KOPT-K1 (cell line): ENCODE results near the gene OVCA2.

ENCODE experiments used
- H3K27ac ChIP-seq: fragments of 200-600 bp; sonication (generic); 2 replicates; pipeline ENCODE4 v1.5.1; 2016; ENCODE audit warnings: antibody characterized with exemption, mild to moderate bottlenecking, low read depth, low read length; ENCODE audit not compliant: poor library complexity, severe bottlenecking
- H3K36me3 ChIP-seq: fragments of 200-600 bp; sonication (generic); 2 replicates; pipeline ENCODE4 v1.5.1; 2017; ENCODE audit warnings: antibody characterized with exemption, mild to moderate bottlenecking, low read length, moderate library complexity; ENCODE audit not compliant: insufficient read depth
- H3K9me3 ChIP-seq: fragments of 200-600 bp; sonication (generic); 2 replicates; pipeline ENCODE4 v1.5.1; 2017; ENCODE audit warnings: antibody characterized with exemption, low read length, mild to moderate bottlenecking; ENCODE audit not compliant: insufficient read depth, poor library complexity, severe bottlenecking

The OVCA2 gene

DNA sequence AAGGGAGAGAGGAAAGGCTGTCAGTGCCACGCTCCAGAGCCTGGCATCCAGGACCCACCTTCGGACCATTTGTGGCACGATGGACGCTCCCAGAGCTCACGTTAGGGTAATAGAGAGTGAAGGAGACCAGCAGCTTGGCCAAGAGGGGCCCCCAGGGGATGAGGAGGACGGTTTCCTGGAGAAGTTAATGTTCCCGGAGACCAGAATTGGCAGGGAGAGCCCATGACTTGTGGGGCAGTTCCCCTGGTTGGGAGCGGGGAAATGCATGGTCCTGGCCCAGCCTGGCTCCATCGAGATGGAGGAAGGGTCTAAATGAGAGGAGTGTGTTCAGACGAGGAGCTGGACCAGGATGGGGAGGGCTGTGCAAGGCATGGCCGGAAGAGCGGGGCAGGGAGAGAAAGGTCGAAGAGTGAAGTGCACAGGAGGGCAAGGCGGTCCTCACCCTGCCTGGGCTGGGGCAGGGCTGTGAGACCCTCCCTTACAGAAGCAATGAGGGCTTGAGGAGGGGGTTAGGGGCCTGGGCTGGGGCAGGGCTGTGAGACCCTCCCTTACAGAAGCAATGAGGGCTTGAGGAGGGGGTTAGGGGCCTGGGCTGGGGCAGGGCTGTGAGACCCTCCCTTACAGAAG is 10.2 kb downstream of the OVCA2 start:
- Histone ChIP-seq H3K27ac (no peak overlapping the region), H3K9me3 (no peaks in the 10 kb centered on the region), H3K36me3 (no peaks in the 10 kb centered on the region)

DNA sequence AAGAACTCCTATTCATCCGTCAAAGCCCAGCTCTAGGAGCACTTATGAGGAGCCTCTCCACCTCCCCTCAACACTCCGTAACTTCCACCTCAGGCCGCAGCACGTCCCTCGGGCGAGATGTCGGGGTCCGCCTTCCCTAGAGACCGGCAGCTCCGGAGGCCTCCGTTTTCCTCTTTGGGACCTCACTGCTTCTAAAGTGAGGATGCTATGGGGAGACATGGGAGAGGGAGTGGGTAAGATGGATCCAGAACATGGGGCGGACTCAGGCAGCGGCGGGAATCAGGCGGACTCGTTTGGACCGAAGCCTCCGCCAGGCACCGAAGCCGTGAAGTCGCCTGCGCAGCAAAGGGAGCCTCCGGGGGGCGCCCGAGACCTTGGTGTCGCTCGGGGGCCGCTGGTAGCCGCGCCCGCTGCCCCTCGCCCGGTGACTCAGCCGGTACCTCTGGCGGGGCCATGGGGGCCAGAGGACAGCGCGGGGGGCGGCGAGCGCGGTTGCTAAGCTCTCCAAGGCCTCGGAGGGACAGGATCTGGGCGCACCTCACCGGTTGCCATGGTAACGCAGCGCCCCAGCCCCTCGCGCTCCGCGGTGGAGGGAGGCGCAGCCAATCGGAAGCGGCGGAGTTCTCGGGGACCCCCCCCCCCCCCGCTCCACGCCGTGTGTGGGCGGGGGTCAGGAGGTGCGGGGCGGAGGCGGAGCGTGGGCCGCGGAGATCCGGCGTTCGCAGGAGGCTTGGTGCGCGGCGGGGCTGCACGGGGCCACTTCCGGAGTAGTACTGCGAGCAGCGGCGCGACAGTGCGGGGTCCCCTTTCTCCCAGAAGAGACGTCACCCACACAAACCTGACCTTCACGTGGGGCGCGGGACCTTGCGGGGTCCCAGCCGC is 11.8 kb downstream of the OVCA2 start:
- H3K36me3 ChIP-seq, result no peaks in the 10 kb centered on the region
- H3K9me3 ChIP-seq, result no peaks in the 10 kb centered on the region
- H3K27ac ChIP-seq, result no peak overlapping the region

DNA sequence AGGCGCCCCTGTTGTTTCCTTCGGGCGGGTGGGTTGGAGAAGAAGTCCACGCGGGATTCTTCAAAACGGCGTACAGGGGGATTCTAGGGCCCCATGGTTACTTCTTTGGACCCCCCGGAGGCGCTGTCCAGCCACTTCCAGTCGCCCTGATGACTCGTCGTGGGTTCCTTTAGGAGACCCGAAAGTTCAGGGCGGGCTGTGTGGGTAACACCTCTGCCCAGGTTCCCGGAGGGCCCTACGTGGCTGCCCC is 12.4 kb downstream of the OVCA2 start:
- Histone ChIP-seq H3K9me3 (no peaks in the 10 kb centered on the region), H3K36me3 (no peaks in the 10 kb centered on the region), H3K27ac (no peak overlapping the region)

DNA sequence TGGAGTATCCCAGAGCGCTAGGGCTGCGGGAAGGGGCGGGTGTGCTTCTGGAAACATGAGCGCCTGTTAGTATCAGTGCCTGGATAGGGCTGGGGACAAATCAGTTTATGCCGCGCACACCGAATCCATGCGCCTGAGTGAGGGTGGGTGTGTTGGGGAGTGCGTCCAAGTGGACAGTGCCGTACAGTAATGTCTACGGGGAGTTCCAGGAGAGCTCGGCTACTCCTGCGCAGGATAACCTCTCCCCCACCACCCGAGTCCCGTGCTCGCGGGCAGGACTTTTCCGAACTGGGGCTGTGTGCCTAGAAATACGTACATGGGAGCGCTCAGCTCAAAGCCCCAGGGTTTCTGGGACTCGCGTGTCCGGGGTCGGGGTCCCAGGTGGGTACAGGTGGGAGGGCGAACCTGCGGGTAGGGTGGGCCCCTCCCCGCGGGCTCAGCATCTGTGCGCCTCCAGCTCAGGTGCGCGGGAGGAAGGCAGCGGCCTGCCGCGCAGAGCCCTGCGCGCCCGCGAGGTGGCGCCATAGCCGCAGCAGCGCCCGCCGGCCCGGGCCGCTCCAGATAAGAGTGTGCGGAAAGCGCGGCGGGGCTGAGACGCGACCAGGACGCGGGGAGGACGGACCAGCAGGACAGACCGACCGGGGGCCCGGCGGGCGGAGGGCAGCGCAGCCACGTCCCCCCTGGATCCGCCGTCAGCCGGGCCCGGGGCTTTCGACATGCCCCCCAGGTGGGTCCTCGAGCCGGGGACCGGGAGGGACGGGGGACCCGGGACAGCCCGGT is 12.9 kb downstream of the OVCA2 start, which contains the start of gene HIC1:
TSS of gene HIC1 (plus strand) at position 592 of the 780 bp plus-strand sequence. CDS start 1,588 bp downstream, outside the sequence.
- peaks cover under 1% of the 10 kb centered on the region; the same call in 1 of the 2 replicates for H3K36me3 ChIP-seq
- no peak within 1 kb of the TSS for H3K27ac ChIP-seq
- H3K9me3 ChIP-seq, result no peaks in the 10 kb centered on the region

DNA sequence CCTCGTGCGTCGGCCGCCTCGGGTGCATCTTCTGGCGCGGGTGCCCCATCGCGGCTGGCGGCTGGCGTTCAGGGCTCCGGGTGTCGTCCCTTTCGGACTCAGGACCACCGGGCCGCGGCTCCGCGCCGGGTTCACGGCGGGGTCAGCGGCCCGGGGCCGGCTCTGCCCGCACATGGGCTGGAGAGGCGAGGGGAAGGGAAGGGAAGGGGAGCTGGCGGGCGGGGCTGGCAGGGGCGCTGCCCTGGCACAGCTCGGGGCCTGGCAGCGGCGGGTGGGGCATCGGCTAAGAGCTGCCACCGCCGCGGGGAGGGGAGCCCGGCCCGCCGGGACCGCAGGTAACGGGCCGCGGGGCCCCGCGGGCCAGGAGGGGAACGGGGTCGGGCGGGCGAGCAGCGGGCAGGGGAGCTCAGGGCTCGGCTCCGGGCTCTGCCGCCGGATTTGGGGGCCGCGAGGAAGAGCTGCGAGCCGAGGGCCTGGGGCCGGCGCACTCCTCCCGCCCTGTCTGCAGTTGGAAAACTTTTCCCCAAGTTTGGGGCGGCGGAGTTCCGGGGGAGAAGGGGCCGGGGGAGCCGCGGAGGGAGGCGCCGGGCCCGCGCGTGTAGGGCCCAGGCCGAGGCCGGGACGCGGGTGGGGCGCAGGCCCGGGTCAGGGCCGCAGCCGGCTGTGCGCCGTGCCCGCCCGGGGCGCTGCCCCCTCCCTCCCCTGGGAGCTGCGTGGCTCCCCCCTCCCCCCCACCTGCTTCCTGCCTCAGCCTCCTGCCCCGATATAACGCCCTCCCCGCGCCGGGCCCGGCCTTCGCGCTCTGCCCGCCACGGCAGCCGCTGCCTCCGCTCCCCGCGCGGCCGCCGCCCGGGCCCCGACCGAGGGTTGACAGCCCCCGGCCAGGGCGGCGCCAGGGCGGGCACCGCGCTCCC is 13.7 kb downstream of the OVCA2 start:
- Histone ChIP-seq H3K9me3 (no peaks in the 10 kb centered on the region), H3K36me3 (peaks cover 9% of the 10 kb centered on the region; the same call in 1 of the 2 replicates), H3K27ac (no peak overlapping the region)

DNA sequence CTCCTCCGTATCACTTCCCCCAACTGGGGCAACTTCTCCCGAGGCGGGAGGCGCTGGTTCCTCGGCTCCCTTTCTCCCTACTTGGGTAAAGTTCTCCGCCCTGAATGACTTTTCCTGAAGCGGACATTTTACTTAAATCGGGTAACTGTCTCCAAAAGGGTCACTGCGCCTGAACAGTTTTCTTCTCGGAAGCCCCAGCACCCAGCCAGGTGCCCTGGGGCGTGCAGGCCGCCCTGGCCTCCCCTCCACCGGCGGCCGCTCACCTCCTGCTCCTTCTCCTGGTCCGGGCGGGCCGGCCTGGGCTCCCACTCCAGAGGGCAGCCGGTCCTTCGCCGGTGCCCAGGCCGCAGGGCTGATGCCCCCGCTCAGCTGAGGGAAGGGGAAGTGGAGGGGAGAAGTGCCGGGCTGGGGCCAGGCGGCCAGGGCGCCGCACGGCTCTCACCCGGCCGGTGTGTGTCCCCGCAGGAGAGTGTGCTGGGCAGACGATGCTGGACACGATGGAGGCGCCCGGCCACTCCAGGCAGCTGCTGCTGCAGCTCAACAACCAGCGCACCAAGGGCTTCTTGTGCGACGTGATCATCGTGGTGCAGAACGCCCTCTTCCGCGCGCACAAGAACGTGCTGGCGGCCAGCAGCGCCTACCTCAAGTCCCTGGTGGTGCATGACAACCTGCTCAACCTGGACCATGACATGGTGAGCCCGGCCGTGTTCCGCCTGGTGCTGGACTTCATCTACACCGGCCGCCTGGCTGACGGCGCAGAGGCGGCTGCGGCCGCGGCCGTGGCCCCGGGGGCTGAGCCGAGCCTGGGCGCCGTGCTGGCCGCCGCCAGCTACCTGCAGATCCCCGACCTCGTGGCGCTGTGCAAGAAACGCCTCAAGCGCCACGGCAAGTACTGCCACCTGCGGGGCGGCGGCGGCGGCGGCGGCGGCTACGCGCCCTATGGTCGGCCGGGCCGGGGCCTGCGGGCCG is 14.7 kb downstream of the OVCA2 start:
- Histone ChIP-seq H3K9me3 (no peaks in the 10 kb centered on the region), H3K36me3 (peaks cover 18% of the 10 kb centered on the region; the same call in 1 of the 2 replicates), H3K27ac (no peak overlapping the region)

DNA sequence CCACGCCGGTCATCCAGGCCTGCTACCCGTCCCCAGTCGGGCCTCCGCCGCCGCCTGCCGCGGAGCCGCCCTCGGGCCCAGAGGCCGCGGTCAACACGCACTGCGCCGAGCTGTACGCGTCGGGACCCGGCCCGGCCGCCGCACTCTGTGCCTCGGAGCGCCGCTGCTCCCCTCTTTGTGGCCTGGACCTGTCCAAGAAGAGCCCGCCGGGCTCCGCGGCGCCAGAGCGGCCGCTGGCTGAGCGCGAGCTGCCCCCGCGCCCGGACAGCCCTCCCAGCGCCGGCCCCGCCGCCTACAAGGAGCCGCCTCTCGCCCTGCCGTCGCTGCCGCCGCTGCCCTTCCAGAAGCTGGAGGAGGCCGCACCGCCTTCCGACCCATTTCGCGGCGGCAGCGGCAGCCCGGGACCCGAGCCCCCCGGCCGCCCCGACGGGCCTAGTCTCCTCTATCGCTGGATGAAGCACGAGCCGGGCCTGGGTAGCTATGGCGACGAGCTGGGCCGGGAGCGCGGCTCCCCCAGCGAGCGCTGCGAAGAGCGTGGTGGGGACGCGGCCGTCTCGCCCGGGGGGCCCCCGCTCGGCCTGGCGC is 15.4 kb downstream of the OVCA2 start:
- Histone ChIP-seq H3K36me3 (peaks cover 26% of the 10 kb centered on the region; the same call in 1 of the 2 replicates), H3K27ac (no peak overlapping the region)

DNA sequence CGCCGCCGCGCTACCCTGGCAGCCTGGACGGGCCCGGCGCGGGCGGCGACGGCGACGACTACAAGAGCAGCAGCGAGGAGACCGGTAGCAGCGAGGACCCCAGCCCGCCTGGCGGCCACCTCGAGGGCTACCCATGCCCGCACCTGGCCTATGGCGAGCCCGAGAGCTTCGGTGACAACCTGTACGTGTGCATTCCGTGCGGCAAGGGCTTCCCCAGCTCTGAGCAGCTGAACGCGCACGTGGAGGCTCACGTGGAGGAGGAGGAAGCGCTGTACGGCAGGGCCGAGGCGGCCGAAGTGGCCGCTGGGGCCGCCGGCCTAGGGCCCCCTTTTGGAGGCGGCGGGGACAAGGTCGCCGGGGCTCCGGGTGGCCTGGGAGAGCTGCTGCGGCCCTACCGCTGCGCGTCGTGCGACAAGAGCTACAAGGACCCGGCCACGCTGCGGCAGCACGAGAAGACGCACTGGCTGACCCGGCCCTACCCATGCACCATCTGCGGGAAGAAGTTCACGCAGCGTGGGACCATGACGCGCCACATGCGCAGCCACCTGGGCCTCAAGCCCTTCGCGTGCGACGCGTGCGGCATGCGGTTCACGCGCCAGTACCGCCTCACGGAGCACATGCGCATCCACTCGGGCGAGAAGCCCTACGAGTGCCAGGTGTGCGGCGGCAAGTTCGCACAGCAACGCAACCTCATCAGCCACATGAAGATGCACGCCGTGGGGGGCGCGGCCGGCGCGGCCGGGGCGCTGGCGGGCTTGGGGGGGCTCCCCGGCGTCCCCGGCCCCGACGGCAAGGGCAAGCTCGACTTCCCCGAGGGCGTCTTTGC is 16.2 kb downstream of the OVCA2 start:
- Histone ChIP-seq H3K27ac (no peak overlapping the region), H3K36me3 (peaks cover 33% of the 10 kb centered on the region; the same call in 1 of the 2 replicates), H3K9me3 (no peaks in the 10 kb centered on the region)

More for the DNA sequence above, 15.4 kb downstream of the OVCA2 start:
- H3K9me3 ChIP-seq, result no peaks in the 10 kb centered on the region

DNA sequence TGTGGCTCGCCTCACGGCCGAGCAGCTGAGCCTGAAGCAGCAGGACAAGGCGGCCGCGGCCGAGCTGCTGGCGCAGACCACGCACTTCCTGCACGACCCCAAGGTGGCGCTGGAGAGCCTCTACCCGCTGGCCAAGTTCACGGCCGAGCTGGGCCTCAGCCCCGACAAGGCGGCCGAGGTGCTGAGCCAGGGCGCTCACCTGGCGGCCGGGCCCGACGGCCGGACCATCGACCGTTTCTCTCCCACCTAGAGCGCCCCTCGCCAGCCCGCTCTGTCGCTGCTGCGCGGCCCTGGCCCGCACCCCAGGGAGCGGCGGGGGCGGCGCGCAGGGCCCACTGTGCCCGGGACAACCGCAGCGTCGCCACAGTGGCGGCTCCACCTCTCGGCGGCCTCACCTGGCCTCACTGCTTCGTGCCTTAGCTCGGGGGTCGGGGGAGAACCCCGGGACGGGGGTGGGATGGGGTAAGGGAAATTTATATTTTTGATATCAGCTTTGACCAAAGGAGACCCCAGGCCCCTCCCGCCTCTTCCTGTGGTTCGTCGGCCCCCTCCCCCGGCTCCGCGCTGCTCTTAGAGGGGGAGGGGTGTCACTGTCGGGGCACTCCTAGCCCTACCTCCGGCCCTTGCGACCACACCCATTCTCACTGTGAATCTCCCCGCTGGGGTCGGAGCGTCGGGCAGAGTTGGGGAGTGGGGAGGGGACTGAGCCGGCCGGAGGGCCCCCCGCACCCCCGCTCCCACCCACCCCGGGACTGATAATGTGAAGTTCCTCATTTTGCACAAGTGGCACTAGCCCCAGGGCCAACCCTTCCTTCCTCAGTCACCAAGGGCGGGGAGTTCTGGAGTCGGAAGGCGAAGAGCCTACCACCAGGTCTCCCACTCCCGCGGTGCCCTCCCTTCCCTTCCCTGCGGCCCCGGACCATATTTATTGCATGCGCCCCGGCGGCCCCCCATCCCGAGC is 17.0 kb downstream of the OVCA2 start:
- Histone ChIP-seq H3K36me3 (peaks cover 42% of the 10 kb centered on the region), H3K27ac (no peak overlapping the region), H3K9me3 (no peaks in the 10 kb centered on the region)

DNA sequence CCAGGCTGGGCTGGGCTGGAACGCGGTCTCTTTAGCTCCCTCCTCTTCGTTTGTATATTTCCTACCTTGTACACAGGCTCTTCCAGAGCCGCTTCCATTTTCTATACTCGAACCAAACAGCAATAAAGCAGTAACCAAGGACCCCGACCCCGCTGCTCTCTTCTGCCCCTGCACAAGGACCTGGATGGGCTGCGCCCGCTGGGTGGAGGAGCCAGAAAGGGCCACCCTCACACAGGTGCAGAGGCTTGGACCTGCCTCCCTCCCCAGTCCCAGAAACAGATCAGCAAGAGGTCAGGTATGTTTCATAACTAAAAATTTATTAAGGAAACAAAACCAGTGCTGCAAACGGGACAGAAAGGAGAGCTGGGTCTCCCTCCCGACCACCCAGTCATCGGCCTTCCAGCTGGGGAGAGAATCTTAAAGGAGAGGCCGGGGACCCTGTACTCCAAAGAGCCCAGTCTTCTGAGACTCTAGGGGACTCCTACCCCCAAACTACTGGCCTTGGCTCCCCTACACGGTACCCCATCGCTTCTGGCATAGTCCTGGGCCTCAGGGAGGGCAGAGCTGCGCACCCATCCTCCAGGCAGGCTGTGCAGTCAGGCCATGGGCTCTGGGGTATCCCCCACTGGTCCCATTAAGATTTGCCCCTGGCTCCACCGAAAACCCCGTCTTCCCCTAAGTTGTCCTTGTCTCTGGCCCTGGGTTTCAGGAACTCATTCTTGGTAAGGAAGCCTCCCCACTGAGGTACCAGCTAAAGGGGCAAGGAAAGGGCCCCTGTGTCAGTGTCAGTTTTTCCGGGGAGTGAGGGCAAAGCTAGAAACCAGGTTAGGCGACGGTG is 17.9 kb downstream of the OVCA2 start:
- Histone ChIP-seq H3K36me3 (peaks cover 51% of the 10 kb centered on the region), H3K27ac (no peak overlapping the region), H3K9me3 (no peaks in the 10 kb centered on the region)

DNA sequence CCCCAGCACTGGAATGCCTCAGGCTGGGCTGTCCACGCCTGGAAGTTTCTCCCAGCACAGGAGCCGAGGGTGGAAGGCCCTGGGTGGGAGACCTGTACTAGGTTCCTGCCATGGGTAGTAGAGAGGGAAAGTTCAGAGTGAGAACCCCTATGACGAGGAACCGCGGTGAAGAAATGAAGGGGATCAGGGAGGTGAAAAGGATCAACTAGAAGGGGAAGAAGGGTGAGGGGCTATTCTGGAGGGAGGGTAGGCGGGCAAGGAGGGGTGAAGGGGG is 18.5 kb downstream of the OVCA2 start:
- peaks cover 57% of the 10 kb centered on the region for H3K36me3 ChIP-seq
- H3K27ac ChIP-seq, result no peak overlapping the region
- H3K9me3 ChIP-seq, result no peaks in the 10 kb centered on the region
